HL-60/S4 (cell line): ENCODE measurements around the gene USP49.
"Not testable (repeated sequence)": the region's sequence is repeated elsewhere in the genome, so short reads cannot be mapped to it uniquely, and the experiment has no call there.

ENCODE experiments used
- in situ Hi-C: fragments of 300-500 bp; cut with MboI; formaldehyde crosslinking; loops from 2 replicates; pipeline ENCODE4 v1.14.3; 2022; ENCODE audit warnings: low sequenced_read_pairs

USP49 gene

GRCh38 chr6:41895300-41896233 lies at the start of gene USP49:
Gene USP49 (minus strand): TSS chr6:41895375. CDS start chr6:41806983, 88,392 bp downstream.
- in situ Hi-C loops = no loop called here

GRCh38 chr6:41943456-41943855 lies 48.3 kb upstream of the USP49 start:
- in situ Hi-C loops = no loop called here

- in situ Hi-C loops = not testable (repeated sequence)
Measured at GRCh38 chr6:41942882-41943281, 47.7 kb upstream of the USP49 start.

- in situ Hi-C loops = no loop called here
Measured at GRCh38 chr6:41942067-41942851, 47.1 kb upstream of the USP49 start.

GRCh38 chr6:41941280-41942066 lies 46.3 kb upstream of the USP49 start, which contains the start of gene CCND3:
Gene CCND3 (minus strand): TSS chr6:41941808. CDS start chr6:41941649, 159 bp downstream.
- in situ Hi-C loops = no loop called here

- in situ Hi-C loops = no loop called here
Measured at GRCh38 chr6:41940759-41941279, 45.6 kb upstream of the USP49 start.

GRCh38 chr6:41939848-41940758 lies 44.9 kb upstream of the USP49 start:
- in situ Hi-C loops = no loop called here

- in situ Hi-C loops = no loop called here
Measured at GRCh38 chr6:41939176-41939847, 44.1 kb upstream of the USP49 start.

GRCh38 chr6:41938590-41939175 lies 43.5 kb upstream of the USP49 start:
- in situ Hi-C loops = no loop called here

GRCh38 chr6:41937861-41938574 lies 42.8 kb upstream of the USP49 start:
- in situ Hi-C loops = no loop called here

GRCh38 chr6:41937472-41937860 lies 42.3 kb upstream of the USP49 start:
- in situ Hi-C loops = no loop called here

GRCh38 chr6:41936073-41936837 lies 41.1 kb upstream of the USP49 start:
- in situ Hi-C loops = no loop called here

GRCh38 chr6:41935685-41936072 lies 40.5 kb upstream of the USP49 start:
- in situ Hi-C loops = no loop called here

GRCh38 chr6:41935193-41935574 lies 40.0 kb upstream of the USP49 start:
- in situ Hi-C loops = no loop called here

GRCh38 chr6:41934278-41935192 lies 39.4 kb upstream of the USP49 start:
- in situ Hi-C loops = no loop called here

- in situ Hi-C loops = no loop called here
Measured at GRCh38 chr6:41932378-41932777, 37.2 kb upstream of the USP49 start.
